HCT116 (cell line): Measurements from ENCODE around the gene EMD.

Experiments
- ATF3 ChIP-seq: IDR thresholded peaks from 2 replicates; pipeline ENCODE4 v1.6.1; 2012
- CTCF ChIP-seq, 3 experiments: fragments of 200-600 bp in 1 of 3; sonication (generic) in 1 of 3; IDR thresholded peaks in 2 of 3; conservative IDR thresholded peaks in 1 of 3; 2 replicates each; pipeline ENCODE4 v1.5.1; 2012 to 2017; ENCODE audit warnings: low read depth in 2 of 3, low read length in 2 of 3, antibody characterized with exemption in 1 of 3, borderline replicate concordance in 1 of 3, control low read depth in 1 of 3, mild to moderate bottlenecking in 1 of 3, mixed read lengths in 1 of 3, mixed run types in 1 of 3, moderate library complexity in 1 of 3; ENCODE audit not compliant: insufficient read depth in 1 of 3
- ELF1 ChIP-seq: IDR thresholded peaks from 2 replicates; pipeline ENCODE4 v1.6.1; 2012; ENCODE audit warnings: low read depth, borderline replicate concordance
- EZH2 ChIP-seq: fragments of 200-600 bp; sonication (generic); IDR thresholded peaks from 2 replicates; pipeline ENCODE4 v1.6.1; 2017; ENCODE audit warnings: antibody characterized with exemption, mixed run types
- EZH2phosphoT487 ChIP-seq: fragments of 200-600 bp; IDR thresholded peaks from 2 replicates; pipeline ENCODE4 v1.6.1; 2018; ENCODE audit warnings: antibody characterized with exemption, borderline replicate concordance
- JUND ChIP-seq: IDR thresholded peaks from 2 replicates; pipeline ENCODE4 v1.6.1; 2012
- POLR2AphosphoS5 ChIP-seq: IDR thresholded peaks from 2 replicates; pipeline ENCODE4 v1.6.1; 2011; ENCODE audit warnings: mild to moderate bottlenecking, low read depth, low read length, moderate library complexity
- SIN3A ChIP-seq: IDR thresholded peaks from 2 replicates; pipeline ENCODE4 v1.6.1; 2012; ENCODE audit warnings: low read depth
- TF ChIP-seq, protein P1 (sequence below): IDR thresholded peaks from 2 replicates; pipeline ENCODE4 v1.6.1; 2012; ENCODE audit warnings: low read depth

DNA sequence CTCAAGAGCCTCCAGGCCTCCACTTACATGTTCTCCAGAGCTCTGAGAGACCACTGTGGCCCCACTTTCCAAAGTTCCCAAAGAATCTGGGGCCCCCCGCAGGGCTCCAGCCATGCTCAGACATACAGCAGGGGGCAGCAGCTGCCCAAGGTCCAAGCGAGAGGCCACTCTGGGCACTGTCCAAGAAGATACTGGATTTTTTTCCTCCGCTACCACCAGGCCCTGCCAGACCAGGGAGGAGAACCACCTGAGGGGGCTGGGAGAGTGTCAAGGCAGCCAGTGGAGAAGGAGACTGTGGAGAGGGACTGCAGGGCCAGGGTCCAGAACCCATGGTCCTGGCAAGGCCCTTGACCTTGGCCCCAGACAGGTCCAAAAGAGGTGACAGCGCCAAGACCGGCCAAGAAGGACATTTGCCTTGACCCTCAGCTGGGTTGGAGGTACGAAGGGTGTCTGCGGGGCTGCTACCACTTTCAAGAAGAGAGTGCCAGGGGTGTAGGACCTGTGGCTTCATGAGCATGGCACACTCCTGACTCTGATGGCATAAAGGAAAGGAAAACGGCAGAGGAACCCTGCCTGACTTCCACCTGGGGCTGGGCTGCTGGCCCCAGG lies 5.3 kb downstream of the EMD start:
- TF ChIP-seq POLR2AphosphoS5 (no peak), EZH2 (no peak), ELF1 (no peak), CTCF (IDR thresholded peaks at IDR 0.05 in 2 of 3, conservative IDR thresholded peaks at IDR 0.05 in 1 of 3; ENCODE audit: borderline replicate concordance in 1 of 3, insufficient read depth in 1 of 3, low read depth in 2 of 3, low read length in 2 of 3) (peak in 2 of 3 experiments; percentile 26 to 44; a peak in 3 of 6 replicates), SIN3A (no peak), EZH2phosphoT487 (no peak), ATF3 (no peak), JUND (no peak)
- TF ChIP-seq, protein P1, sequence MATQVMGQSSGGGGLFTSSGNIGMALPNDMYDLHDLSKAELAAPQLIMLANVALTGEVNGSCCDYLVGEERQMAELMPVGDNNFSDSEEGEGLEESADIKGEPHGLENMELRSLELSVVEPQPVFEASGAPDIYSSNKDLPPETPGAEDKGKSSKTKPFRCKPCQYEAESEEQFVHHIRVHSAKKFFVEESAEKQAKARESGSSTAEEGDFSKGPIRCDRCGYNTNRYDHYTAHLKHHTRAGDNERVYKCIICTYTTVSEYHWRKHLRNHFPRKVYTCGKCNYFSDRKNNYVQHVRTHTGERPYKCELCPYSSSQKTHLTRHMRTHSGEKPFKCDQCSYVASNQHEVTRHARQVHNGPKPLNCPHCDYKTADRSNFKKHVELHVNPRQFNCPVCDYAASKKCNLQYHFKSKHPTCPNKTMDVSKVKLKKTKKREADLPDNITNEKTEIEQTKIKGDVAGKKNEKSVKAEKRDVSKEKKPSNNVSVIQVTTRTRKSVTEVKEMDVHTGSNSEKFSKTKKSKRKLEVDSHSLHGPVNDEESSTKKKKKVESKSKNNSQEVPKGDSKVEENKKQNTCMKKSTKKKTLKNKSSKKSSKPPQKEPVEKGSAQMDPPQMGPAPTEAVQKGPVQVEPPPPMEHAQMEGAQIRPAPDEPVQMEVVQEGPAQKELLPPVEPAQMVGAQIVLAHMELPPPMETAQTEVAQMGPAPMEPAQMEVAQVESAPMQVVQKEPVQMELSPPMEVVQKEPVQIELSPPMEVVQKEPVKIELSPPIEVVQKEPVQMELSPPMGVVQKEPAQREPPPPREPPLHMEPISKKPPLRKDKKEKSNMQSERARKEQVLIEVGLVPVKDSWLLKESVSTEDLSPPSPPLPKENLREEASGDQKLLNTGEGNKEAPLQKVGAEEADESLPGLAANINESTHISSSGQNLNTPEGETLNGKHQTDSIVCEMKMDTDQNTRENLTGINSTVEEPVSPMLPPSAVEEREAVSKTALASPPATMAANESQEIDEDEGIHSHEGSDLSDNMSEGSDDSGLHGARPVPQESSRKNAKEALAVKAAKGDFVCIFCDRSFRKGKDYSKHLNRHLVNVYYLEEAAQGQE: no peak
